GM19438 (cell line): ENCODE data around the gene CD84.
"Not testable (repeated sequence)": the region's sequence is repeated elsewhere in the genome, so short reads cannot be mapped to it uniquely, and the experiment has no call there.

ENCODE experiments used
- ATAC-seq: cut with Tn5 transposase; IDR thresholded peaks from one replicate; pipeline ENCODE4 v1.9.1; 2021; ENCODE audit warnings: low read depth; ENCODE audit not compliant: unreplicated experiment

Gene CD84

DNA sequence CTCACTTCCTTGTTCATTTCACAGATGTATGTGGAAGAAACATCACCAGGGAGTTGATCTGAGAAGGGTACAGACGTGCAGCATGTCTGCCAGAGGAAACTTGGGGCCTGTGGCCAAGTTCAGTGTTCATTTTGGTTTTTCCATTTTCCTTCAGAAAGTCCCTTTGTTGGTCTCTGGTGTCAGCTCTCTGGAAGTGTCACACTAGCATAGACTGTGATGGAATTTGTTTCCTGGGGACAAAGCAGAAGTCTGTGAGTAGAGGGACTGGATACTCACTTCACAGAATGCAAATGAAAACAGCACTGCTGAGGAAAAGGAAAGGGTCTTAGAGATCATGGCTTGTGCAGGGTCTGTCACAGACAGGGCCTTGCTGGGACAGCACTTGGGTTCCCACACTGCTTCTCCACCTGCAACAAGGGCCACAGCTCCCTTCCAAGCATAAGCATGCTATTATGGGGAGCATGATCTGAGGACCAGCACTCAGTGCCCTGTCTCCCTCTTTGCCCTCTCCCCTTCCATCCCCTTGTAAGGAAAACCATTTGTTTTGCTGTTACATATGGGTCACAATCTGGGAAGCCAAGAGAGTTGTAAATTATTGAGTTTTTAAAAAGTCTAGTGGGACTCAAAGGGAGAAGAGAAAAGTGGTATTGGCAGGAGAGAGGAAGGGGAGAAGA, 31.4 kb upstream of the CD84 start:
- no peak for ATAC-seq

DNA sequence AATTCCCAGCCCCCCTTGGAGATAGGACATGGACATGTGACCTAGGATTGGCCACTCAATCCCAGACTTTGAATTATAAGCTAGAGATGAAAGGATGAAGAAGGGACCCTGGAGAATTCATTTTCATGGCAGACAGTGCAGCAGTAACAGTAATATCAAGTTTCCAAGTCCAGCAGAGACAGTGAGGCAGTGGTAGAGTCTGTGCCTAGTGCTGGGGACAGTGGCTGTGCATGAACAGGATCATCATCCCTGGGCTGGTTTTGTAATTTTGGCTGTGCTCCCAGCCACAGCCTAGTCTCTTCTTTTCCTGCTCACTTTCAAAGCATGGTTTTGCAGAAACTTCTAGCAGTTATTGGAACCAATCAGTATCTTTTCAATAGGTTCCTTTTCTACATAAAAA, 29.6 kb upstream of the CD84 start:
- ATAC-seq: no peak

DNA sequence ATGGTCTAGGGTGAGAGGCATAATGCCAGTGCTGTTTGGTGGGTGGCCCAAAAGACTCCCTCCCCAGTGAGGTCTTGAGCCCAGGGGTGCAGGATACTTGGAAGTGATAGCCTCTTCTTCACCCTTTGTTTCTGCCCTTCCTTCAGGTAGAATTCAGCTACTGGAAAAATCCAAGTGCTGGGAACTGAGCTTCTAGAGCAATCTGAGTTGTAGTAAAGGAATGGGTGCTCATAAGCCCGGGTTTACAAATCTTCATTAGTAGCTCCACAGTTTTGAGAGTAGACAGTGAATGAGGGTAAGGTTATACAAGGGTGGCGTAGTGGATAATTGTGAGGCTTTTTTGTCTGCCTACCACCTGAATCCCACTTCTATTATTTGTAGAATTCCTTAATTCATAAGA, 29.2 kb upstream of the CD84 start:
- ATAC-seq: no peak

DNA sequence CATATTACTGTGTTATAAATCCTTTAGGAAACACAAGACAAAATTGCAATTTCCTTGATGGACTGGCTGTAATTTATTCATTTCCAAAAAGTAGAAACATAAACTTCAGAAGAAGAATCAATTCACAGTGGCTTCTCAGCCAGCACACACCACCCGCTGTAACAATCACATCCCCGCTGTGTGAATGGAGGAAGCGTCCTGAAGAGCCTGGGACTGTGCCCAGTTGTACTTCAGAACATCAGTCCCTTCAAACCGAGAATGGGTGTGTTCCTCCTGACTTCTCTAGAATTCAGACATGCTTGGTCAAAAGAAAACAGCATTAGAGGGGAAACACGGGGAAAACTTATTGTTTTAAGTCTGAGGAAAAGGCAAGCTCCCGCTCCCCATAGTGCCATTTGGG, 28.8 kb upstream of the CD84 start:
- ATAC-seq: no peak

DNA sequence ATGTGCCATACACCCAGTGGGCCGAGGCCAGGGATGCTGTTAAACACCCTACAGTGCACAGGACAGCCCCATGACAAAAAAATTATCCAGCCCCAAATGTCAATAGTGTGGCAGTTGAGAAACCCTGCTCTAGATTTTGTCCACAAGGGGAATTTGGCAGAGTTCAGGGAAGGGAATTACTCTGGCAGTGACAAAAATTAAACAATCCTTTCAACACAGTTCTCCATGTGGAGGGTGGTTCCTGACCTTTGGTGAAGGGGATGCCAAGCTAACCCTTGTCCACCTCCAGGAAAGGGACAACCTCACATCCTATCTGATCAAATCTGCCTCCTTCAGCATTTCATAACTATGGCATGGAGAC, 28.4 kb upstream of the CD84 start:
- ATAC-seq: no peak

DNA sequence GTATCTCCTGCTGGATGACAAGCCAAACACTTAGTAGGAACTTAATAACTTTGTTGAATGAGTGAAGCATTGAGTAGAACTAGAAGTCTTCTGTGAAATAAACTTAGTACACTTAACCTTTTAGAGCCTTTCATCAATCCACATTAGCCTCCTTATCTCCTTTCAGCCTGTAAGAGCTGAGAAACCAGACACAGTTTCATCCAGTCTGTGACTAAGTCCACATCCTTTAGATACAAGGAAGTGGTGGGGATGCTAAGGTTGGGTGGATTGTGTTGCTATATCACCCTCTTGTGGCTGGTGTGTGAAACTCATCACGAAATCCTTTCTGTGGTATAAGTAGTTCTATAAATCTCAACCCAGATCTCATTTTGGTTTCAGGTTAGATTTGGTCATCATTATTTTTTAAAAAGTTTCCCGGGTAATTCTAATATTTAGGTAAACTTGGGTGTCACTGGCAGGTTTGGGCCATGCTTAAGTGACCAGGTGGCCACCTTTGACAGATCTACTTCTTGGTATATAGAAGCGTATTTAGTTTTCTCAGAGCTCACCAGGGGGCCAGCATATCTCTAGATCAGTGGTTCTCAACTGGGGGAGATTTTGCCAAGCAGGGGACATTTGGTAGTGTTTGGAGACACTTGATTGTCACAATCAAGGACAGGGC, 27.8 kb upstream of the CD84 start:
- ATAC-seq: no peak

DNA sequence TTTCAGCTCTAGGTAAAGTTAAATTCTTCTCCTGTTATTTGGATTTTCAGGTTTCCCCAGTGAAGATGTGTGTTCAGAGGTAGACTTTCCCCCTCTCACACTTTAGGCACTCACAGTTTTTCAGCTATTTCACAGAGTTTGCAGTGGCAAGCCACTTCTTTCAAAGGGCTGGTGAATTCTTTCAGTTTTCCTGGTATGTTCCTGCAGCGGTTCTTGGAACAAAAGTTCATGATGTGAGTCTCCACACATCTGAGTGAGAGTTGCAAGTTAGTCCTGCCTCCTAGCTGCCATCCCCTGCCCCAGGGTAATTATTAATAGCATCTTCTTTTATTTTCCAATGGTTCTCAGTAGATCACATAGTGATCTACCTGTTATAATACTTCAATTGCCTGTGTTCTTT, 27.3 kb upstream of the CD84 start:
- no peak for ATAC-seq

DNA sequence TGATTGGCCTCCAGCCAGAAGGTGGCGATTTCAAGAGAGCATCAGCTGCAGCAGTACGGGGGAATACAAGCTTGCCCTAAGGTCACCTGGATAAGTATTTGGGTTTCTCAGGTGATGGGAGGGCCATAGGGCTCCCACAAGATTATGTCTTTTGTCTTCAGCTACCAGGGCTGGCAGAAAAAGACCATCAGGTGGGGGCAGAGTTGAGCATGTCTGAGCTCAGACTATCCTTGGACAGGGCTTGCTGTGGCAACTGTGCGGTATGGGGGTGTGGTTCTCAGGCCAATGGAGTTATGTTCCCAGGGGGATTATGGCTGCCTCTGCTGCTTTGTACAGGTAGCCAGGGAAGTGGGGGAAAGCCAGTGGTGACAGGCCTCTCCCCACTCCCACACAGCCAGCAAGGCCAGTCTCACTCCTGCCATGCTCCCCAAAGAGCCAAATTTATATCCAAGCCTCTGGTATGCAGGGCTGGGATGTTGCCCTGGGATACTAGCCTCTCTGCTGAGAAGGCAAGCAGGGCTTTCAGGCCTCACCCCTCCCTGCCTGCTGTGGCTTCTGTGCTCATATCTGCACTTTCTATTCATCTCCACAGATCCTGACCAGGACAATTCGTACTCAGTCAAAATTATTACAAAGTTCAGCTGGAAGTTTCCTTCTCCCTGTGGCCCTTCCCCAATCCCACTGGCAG, 26.6 kb upstream of the CD84 start:
- no peak for ATAC-seq

DNA sequence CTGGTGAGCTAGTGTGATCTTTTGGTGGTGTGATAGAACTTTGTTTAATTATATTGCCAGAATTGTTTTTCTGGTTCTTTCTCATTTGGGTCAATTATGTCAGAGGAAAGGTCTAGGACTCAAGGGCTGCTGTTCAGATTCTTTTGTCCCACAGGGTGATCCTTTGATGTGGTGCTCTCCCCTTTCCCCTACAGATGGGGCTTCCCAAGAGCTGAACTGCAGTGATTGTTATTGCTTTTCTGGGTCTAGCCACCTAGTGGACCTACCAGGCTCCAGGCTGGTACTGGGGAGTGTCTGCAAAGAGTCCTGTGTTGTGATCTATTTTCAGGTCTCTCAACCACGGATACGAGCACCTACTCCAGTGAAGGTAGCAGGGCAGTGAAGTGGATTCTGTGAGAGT, 25.9 kb upstream of the CD84 start:
- no peak for ATAC-seq

DNA sequence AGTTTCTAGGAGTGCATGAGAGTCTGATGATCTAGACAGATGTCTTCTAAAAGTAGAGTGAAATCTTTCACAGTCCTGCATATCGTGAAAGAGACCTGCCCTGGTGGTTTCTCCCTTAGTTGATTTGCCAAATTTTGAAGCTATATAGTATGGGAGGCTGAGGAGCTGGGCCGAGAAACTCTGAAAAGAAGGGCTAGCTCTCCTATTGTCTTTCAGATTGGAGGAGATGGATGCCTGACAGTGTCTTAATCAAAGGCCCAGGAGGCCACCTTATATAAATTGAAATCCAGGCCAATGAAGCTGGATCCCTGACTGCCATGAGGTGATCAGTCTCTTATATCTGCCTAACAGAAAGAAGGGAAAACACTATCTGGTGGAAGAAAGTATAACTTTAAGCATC, 18.4 kb upstream of the CD84 start:
- no peak for ATAC-seq

DNA sequence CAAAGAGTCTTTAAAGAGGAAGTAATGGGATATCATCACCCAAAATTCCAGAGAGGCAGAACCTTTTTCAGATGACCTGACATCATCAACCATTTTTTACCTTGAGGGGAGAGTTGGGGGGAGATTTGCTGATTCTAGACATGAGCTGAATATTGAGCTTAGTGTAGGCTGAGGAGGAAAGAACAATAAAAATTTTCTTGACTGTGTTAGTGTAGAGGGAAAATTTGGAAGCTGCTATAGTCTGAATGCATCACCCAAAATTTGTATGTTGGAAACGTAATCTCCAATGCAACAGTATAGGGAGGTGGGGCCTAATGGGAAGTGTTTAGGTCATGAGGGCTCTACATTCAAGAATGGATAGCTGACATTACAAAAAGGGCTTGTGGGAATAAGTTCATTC, 17.8 kb upstream of the CD84 start:
- ATAC-seq: no peak

DNA sequence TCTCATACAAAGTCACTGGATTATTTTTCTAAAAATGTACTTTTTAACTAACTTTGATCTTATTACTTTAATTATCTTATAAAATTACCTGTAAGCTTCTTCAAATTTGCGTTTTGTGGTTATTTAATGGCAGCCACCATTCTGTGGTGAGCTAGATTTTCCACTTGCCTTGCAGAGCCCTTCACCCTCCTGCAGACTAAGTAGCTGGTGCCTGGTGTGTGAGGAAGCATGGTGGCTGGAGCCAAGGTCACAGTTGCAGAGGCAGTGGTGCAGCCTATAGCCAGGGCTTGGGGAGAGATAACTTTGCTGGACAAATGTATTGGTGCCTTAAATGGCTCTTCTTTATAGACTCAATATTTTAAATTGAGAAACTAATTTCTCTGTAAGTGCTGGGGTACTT, 11.2 kb upstream of the CD84 start:
- no peak for ATAC-seq

DNA sequence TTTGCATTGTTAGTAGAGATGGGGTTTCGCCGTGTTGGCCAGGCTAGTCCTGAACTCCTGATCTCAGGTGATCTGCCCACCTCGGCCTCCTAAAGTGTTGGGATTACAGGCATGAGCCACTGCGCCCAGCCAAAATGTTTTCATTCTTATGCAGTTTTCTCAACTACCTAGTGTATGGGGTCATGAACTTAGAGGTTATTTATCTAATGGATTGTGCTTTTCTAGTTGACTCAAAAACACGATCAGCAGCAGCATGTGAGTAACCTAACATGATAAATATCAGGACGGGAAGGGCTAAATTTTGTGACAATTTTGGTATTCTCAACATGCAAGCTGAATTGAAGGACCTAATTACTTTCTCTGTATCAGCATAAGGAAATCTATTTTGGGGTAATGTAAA, 9.2 kb upstream of the CD84 start:
- ATAC-seq: no peak

DNA sequence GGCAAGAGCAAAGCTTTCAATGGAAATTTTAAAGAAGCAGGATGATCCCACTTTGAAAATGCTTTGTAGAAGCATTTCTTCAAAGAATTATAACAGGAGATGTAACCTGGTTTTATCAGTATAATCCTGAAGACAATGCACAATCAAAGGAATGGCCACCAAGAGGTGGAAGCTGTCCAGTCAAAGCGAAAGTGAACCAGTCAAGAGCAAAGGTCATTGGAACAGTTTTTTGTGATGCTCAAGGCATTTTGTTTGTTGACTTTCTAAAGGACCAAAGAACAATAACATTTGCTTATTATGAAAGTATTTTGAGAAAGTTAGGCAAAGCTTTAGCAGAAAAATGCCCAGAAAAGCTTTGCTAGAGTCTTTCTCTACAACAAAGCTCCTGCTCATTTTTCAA, 5.5 kb upstream of the CD84 start:
- no peak for ATAC-seq

DNA sequence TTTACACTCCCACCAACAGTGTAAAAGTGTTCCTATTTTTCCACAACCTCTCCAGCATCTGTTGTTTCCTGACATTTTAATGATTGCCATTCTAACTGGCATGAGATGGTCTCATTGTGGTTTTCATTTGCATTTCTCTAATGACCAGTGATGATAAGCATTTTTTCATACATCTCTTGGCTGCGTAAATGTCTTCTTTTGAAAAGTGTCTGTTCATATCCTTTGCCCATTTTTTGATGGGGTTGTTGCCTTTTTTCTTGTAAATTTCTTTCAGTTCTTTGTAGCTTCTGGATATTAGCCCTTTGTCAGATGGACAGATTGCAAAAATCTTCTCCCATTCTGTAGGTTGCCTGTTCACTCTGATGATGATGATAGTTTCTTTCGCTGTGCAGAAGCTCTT, 3.7 kb upstream of the CD84 start:
- not testable (repeated sequence) for ATAC-seq

DNA sequence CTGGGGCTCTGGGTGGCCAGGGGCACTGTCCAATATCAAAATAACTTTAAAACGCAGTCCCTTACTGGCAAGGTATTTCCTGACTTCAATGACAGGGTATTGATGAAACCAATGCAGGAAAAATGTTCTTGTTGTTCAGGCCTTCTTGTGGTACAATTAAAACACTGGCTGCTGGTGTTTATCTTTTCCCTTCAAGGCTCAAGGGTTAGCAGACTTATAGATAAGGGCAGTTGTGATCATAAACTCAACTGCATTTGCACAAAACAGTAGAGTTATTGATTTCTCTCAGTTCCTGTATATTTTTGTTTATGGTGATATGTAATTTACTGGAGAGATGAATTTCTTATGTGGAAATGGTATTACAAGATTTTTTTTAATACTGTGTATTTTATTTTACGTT, 2.7 kb upstream of the CD84 start:
- no peak for ATAC-seq

DNA sequence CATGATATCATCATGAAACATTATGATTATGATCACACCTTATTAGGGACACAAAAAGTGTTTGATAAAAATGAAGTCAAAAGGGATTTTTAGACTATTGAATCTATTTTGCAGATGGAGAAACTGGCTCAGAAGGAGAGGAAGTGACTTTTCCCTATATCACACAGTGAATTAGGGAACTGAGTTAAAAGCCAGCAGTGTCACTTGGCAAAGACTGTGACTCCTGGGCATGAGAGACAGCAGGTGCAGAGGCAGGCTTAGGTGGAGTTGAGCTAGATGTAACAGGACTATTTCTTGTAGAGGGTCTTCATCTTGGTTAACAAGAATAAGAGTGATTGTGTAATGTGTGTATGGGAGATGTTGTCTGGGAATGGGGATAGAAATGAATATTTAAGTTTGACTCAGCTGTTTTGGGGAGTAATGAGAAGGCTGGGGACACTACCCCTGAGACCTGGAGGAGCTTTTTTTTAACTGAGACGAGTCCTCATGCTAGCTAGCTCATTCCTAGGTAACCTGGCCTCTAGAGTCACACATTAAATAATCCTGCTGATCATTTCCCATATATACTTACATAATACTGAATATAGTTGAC, 1.0 kb upstream of the CD84 start:
- no peak for ATAC-seq

DNA sequence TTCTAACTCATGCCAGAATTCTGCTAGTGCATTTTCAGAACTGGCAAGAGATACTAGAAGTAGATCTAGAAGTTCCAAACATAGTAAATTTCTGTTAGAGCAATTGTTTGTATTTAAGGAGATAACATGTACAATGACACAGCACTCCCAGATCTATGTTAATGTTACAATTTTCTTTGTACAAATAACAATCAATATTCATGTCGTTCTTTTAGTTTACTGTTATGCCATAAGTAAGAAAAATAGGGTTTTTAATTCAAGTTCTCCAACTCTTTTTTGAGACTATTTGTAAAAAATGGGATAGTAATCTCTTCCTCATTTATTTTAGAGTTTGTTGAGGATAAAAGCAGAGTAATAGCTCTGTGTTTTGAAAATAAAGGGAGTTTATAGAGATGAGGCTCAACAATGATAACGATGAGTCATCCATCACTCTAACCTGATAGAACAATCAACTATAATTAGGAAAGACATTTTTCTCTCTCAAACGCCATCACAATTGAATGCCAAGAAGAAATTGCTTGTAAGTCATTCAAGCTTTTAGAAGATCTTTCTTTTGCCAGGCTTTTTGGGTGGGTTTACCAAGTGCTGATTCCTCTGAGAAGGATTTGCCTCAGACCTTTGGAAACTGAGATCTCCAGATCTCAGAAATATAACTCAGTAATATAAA, 638 bp downstream of the CD84 start:
- ATAC-seq: no peak

DNA sequence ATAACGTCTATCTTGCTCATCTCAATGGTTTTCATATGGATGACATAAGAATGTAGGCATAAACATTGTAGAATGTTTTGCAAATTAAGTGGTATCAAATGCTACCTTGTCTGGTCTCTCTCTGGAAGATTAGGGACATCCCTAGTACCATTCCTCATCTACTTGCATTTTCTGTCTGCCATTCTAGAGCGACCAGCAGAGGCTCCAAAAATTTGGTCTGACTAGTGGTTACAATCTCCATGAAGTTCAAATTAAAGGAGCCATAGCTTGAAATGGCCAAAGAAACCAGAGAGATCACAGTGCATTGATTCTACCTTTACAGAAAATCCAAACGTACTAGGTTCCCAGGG, 1.1 kb downstream of the CD84 start:
- no peak for ATAC-seq

DNA sequence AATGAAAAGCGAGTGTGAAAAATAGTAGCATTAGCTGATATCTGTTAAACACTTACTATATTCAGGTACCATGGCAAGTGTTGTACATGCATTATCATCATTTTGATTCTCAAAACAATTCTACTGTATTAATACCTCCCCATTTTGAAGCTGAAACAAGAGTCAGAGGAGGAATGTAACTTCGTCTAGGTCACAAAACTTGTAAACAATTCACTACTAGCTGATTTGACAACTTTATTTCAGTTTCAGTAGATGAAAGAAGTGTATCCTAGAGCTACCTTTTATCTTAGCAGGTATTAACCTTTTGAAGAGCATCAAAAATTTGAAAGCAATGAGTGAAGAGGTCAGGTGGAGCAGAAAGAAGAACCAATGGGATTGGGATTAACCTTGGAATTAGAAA, 1.6 kb downstream of the CD84 start:
- ATAC-seq: no peak

DNA sequence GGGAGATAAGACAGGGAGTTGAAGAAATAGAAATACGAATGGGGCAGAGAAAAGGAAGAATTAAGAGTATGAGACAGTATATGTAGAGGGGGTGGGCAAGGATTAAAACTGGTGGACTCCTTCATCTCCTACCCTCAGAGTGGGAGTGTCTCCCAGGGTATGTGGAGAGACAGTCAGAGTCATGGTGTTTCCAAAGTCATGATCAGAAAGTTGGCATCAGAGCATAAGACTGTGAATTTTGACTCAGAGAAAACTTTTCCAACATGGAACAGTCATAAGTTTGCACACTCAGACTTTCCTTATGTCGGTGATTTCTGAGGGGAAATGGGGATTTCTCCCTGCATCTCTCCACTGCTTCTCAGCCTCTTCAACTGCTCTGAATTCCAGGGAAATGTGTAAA, 2.4 kb downstream of the CD84 start:
- ATAC-seq: no peak
